NCI-H187 (cell line): ENCODE results near the gene CLCNKA.
"Not testable (repeated sequence)": the region's sequence is repeated elsewhere in the genome, so short reads cannot be mapped to it uniquely, and the experiment has no call there.

Experiments
- DNase-seq, 2 experiments: peaks; one replicate each; lab custom pipeline; 2025; lab: John Stamatoyannopoulos, UW

CLCNKA gene

DNA sequence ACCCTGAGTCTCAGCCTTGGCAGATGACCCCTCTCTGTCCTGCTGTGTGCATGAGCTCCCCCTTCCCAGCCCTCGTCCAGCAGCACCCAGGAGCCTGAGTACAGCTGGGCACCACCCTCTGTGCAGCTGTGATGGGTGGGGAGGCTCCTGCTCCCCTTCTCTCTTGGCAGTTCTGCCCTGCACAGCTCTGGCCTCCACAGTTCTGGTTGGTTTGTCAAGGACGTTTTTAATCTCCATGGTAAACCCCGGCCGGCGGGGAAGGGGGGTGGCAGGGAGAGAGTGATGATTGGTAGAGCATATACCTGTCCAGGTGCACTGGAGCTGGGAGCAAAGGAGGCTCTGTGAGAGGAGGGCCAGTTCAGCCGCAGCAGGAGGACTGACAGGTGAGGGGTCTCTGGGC lies at the start of gene CLCNKA:
TSS of gene CLCNKA (plus strand) at position 356 of the 400 bp plus-strand sequence. CDS start 584 bp downstream, outside the sequence.
- DNase-seq = peak; percentile 41 to 44

DNA sequence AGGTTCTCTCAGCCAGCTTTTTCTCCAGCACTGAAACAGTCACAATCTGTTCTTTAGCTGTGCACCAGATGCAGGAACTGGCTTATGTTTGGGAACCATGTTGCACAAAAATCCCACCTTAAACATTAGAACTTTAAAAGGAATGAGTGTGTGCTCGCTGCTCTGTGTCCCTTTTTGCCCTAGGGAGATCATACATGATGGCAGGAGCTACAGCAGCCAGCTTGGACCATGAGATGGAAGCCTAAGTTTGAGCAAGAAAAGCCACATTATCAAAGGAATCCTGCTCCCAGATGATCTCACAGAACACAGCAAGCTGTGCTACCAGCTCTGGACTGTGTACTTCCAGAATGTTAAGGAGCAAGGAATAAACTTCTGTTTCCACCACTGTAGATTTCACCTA lies 49.4 kb upstream of the CLCNKA start:
- no peak for DNase-seq

DNA sequence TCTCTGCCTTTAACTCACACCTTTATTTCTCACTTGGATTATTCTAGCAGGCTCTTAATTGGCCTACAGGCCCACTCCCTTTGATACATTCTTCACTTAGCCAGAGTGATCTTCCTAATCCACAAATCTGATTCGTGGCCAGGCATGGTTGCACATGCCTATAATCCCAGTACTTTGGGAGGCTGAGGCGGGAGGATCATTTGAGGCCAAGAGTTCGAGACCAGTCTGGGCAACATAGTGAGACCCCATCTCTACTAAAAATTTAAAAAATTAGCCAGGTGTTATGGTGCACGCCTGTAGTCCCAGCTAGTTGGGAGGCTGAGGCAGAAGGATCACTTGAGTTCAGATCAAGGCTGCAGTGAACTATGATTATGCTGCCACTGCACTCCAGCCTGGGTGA lies 48.1 kb upstream of the CLCNKA start:
- no peak for DNase-seq

DNA sequence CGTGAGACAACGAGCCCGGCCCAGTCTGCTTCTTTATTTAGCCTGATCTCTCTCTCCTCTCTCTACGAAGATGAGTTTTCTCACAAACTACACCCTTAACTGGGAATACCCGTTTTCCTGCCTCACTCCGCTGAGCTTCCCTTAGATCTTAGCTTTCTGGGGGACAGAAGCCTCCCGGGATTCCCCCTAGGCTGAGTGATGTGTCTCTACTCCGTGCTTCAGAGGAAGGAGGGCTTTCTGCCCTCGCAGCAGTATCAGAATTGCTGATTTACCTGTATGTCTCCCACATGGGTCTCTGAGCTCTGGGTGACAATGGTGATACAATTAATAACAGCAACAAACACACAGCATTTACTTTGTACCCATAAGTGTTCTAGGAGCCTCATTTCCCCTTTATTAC lies 47.0 kb upstream of the CLCNKA start:
- no peak for DNase-seq

DNA sequence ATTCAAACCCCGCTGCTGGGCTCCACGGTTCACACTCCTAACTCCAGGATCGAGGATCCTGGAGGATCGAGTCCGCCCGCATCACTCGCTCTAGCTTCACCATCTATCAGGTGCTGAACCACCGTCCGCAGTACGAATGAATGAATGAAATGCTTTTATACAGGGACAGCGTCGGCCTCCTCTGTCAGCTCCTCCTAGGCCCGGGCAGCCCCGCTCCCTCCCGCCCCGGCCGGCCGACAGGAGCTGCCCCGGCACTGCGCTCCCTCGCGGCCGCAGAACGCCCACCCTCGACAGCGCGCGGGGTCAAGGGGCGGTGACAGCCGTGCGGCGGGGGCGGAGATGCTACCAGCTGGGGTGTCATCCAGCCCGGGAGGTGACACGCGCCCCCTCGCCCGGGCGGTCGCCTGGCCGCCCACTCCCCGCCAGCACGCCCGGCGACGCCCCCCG lies 46.5 kb upstream of the CLCNKA start:
- no peak for DNase-seq

DNA sequence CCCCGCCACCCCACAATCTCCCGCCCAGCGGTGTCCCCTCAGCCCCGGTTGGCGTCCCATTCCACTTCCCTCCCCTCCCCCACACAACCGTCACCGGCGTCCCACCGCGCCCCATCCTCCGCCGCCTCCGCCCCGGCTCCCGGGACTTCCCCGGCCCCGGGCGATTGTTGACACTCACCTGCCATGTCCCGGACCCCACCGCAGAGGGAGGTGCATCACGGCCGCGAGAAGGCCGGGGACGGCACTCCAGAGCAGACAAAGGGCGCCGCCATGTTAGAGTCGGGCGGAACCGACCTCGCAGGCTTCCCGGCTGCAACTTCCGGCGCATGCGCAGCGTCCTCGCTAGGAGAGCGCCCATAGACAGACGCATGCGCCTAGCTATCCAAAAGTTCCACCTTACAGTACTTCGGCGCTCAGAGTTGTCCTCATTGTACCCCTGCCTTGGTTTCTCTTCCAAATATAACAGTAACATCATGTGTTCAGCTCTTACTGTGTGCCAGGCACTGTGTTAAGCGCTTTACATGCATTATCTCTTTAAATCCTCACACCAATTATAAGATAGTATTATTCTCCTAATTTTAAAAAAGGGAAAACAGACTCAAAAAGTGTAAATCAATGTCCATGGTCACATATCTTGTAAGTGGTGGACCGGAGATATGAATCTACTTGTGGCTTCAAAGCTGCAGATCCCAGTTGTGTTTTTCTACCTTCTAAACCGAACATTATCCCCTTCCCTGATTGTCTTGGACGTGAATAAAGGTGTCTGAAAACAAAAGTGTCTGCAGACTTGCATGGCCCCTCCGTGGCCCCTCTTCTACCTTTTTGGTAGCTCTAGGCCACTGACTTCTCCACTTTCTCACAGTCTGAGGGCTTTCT lies 45.8 kb upstream of the CLCNKA start, which contains the start of gene ZBTB17:
TSS of gene ZBTB17 (minus strand) at position 297 of the 876 bp plus-strand sequence. CDS start 27,606 bp downstream, outside the sequence.
- DNase-seq = peak; percentile 81 to 87

DNA sequence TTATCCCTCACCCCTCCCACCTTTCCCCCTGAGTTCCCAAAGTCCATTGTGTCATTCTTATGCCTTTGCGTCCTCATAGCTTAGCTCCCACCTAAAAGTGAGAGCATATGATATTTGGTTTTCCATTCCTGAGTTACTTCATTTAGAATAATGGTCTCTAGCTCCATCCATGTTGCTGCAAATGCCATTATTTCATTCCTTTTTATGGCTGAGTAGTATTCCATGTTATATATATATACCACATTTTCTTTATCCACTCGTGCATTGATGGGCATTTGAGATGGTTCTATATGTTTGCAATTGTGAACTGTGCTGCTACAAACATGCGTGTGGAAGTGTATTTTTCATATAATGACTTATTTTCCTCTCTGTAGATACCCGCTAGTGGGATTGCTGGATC lies 43.9 kb upstream of the CLCNKA start:
- DNase-seq = not testable (repeated sequence)

DNA sequence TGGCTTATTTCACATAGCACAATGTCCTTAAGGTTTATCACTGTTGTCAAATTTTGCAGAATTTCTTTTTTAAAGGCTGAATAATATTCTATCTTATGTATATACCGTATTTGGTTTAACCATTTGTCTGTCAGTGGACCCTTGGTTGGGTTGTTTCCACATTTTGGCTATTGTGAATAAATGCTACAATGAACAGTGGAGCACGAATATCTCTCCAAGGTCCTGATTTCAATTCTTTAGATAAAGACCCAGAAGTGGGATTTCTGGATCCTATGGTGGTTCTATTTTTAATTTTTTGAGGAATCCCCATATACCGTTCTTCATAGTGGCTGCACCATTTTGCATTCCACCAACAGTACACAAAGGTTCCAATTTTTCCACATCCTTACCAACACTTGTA lies 40.2 kb upstream of the CLCNKA start:
- DNase-seq = no peak

DNA sequence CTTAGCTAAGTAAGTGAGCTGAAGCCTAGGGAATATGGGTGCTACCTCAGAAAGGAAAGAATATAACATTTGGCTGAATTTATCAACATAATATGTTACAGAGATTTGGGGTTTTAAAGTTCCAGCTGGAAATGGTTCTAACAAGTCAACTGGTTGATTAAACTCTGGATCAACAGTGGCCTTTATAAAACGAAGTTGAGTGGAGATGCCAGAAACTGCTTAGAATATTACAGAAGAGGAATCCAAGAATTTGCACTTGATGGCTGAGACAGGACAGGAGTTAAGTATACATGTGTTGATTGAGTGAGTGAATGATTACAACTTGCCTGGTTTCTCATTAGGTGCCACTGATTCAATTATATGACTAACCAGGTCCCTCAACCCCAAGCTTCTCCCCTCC lies 38.6 kb upstream of the CLCNKA start:
- DNase-seq = no peak

DNA sequence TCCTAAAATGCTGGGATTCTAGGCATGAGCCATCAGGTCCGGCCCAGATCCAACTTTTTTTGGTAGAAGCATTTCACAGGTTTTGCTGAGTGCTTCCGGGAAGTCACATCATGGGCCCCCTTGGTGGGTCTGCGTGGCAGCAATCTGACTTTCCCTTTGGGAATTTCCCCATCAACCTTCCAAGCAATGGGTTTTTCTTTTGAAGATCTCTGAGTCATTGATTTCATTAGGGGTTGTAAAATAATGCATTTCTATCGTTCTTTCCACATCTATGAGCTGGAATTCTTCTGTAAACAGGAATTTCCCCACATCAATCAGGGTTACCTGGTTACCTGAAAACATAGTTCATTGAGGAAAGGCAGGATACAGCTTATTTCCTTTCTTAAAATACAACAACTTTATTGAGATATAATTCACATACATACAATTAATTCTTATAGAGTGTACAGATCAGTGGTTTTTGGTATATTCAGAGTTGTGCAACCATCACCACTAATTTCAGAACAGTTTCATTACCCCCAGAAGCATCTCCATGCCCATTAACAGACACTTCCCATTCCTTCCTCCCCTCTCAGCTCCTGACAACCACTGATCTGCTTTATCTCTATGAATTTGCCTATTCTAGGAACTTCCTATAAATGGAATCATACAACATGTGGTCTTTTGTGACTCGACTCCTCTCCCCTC lies 36.1 kb upstream of the CLCNKA start:
- DNase-seq = no peak

DNA sequence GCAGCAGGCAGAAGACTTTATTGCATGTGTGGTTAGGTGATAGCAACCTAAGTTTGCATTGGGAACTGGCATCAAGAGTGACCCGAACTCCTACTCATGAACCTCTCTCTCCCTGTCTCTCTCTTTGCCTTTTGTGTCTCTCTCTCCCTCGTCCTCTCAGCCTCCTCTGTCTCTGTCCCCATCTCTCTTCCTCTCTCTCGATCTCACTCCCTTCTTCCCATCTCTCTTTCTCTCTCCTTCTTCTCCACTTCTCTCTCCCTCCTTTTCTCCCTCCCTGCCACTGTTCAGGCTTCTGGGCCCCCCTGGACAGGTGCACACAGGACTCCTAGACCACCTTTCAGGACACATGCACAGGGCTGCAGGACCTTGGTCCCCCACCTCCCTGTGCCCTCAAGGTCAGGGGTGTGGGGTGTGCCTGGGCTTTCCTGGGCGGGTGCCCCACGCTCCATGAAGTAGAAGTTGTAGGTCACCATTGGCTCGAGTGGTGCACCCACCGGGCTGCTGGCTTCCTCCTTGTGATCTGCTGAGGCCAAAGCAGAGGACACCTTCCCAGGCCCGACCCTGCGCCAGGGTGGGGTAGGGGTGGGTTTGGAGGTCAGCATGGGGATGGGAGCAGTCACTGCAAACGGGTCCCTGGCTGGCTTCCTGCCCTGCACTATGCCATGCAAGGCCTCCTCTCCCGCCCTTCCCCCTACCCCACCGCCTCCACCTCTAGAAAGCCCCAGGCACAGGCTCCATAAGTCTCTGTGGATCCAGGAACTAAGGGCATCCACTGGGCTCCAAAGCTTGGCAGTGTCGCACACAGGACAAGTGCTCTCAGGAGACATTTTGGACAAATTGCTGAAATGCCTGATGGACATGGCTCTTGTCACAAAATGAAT lies 32.7 kb upstream of the CLCNKA start:
- DNase-seq = no peak

DNA sequence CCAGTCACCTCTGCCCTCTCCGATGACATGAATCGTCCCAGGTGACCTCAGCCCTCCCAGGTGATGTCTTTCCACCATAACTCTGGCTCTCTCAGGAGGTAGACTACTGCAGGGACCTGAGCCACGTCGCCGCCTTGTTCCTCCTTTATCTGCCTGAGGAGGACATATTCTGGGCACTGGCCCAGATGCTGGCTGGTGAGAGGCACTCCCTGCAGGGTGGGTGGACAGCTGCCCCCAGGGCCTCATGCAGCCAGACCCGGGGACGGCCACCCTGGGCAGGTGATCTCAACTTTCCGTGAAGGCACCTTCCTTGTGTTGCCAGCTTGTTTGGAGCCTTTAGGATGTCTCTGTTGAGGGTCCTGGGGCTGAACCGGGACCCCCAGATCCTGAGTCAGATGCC lies 32.1 kb upstream of the CLCNKA start:
- no peak for DNase-seq

DNA sequence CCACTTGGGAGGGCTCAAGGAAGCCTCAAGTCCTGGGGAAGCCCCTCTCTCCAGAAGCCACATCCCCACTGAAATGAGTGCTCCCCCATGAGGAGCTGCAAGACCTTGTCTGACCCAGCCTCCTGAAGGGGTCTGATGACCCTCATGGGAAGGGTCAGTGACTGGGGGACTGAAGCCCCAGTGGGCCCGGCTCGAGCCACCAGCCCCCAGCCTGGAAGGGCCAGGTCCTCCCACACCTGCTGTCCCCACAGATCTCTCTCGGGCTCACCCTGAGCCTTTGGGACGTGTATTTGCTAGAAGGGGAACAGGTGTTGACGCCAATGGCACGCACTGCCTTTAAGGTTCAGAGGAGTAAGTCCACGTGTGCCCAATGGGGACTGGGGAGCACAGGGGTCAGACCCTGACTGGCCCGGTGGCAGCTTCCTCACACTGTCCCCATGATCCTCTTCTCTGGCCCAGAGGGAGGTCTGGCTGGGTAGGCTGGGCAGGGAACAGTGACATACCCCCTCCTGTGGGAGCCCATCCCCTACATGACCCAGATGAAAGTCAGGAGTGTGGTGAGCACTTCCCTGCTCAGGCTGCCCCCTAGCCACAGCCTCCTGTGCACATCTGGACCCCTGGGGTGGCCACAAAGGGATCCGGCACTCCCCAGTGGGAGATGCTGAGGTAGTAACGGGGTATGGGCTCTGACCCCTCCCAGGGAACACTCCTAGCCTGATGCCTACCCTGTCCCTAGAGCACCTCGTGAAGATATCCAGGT lies 30.2 kb upstream of the CLCNKA start:
- DNase-seq = no peak

DNA sequence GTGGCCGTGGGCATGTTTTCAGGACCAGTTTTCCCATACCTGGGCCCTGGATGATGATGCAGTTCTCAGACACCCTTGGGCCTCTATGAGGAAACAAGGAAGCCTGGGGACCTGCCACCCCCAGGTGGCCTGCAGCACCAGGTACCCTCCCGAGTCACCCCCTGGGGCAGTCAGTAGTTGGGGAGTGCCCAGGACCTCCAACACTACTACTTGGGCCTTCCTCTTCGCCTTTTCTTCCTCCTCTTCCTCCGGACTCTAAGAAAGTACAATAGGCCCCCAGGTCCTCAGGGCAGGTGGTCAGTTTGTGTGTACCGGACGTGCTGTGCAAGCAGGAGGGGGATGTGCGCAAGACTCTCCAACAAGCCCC lies 29.7 kb upstream of the CLCNKA start:
- DNase-seq = no peak

DNA sequence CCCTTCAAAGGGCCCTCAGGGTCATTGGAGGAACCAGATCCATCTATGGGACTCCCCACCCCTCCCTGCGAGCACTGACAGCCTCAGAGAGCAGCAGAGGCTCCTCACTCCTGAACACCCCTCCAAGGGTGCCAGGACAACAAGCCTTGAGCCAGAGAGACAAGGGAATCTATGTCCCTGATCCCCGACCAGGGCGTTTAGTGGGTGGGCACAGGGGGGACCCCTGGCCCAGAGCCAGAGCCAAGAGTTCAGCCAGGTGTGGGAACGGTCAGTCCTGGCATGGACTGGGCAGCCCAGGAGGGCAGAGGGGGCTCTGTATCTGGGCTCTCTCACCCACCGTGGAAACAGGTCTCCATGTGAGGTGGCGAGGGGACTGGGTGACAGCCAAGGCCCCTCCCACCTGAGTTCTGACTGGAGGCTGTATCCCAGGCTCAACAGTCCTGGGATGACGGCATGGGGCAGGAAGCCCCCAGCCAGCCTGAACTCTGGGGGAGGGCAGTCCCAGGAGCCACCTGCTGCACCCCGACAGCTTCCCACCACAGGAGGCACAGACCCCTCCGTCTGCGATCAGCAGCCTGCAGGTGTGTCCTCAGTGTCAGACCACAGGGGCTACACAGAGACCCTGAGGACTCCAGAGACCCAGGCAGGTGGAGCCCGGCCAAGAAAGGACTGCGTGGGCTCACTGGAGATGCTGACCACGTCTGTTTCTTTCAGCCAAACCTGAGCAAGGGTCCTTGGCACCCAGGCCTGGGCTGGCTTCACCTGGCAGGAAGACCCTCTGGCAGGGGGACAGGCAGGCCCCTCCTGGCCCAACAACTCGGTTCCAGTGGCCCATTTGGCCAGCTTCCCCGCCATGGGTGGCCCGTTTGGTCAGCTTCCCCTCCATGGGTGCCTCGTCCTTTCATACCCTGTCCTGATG lies 29.0 kb upstream of the CLCNKA start:
- DNase-seq = no peak

DNA sequence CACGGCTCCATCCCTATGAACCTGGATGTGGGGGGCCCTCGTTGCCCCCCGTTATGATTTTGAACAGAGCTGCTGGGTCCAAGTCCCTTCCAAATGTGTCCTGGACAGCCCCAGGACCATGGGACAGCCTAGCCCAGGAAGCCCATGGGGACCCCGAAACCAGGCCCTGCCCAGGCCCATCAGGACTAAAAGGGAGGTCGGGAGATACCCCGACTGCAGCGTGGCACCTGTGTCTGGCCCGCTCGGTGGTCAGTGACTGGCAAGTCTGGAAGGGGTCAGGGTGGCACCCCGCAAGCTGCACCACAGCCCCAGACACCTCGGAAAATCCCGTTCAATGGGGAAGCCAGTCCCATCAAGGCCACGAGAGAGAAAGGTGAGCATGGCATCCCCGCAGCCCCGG lies 28.2 kb upstream of the CLCNKA start:
- no peak for DNase-seq

DNA sequence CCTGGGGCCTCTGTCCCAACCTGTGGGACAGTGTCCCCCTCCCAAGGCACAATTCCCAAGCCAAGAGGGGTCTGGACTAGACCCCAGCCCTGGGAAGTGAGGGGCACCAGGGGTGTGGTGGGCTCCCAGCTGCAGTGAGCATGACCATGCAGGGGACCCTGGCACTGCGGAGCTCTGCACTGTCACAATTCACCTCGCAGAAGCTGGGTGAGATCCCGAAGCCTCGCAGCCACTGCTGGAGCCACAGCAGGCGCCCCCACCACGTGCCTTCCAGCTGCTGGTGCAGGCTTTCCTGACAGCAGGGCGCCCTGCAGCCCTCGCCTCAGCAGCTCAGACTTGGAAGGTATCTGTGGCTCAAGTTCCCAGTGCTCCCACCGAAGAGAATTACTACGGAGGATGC lies 27.8 kb upstream of the CLCNKA start:
- no peak for DNase-seq

DNA sequence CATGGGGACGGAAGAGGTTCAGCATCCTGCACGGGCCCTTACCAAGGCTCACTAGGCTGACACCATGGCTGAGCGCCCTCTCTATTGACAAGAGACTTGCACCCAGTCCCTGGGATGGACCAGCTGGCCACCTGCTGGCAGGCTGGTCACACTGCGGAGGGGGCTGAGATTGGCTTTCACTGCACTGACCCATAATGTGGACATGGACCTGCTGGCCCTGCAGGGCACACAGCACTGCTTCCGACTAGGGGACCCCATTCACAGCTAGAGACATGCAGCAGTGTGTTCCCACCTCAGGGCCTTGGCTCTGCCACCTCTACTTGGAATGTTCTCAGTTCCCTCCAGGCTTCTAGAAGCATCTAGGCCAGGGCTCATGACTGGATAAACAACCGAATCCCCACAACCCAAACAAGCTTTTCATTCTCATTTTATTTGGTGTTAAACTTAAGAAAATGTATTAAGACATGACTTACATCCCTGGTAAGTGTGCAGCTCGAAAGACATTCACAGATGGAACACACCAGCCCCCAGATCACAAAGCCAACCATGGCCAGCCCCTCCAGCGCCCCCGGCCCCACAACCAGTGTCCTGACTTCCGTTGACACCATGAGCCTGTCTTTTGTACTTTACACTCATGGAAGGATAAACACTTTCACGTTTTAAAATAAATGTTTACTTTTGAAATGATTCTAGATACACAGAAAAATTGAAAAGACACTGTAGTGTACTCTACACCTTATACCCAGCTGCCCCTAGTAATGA lies 27.1 kb upstream of the CLCNKA start:
- no peak for DNase-seq

DNA sequence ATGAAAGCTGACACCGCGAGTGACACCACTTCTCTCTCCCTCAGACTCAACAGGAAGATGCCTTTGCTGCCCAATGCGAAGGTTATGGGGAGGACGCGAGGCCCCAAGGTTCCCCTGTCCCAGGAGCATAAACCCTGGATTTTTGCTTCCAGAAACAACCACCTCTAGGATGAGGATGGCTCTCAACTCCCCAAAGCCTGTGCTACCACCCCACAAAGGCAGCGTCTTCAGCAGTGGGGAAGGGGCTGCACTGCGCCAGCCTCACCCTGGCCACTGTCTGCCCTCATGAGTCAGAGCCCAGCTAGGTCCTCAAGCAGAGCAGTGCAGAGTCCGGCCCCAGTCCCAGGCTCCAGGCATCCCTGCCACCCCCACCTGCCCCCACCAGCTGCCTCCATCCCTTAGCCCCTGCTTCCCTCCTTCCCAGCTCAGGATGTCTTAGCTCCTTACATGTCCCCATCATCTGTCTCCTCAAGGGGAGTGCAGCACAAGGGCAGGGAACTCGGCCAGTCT lies 24.7 kb upstream of the CLCNKA start:
- DNase-seq = no peak
